Natural killer cell treated with Interleukin-12 subunit alpha and Interleukin-12 subunit beta and Interleukin-15 and Interleukin-18, amount 100 ng/mL, for 72 hours (primary cell): Measurements from ENCODE around the gene DPP6. TPM values are rescaled to one million over a fixed set of nuclear protein-coding genes. Genes with fewer than 3 reads are reported as not detected.
A peak's percentile ranks its signal among the peaks of the same experiment; 100 is the strongest.

Experiments
- ATAC-seq, 2 donors: fragments of 150-1000 bp; cut with Tn5 transposase in 1 of 2; sonication (Bioruptor Pico), chemical (Tn5 transposase) in 1 of 2; 2 replicates each; pipeline ENCODE4 v1.10.0; 2021
- DNase-seq: peaks from one replicate; pipeline ENCODE4 v3.0.0; 2022; ENCODE audit warnings: low spot score
- H3K27ac Mint-ChIP-seq, 2 donors: 1 replicate in 1 of 2; 2 replicates in 1 of 2; pipeline ENCODE4 v1.8.0; 2022; ENCODE audit warnings: mixed read lengths in 2 of 2, mild to moderate bottlenecking in 1 of 2, moderate library complexity in 1 of 2
- H3K27me3 Mint-ChIP-seq, 2 donors: 1 replicate in 1 of 2; 2 replicates in 1 of 2; pipeline ENCODE4 v1.8.0; 2022; ENCODE audit warnings: mixed read lengths in 2 of 2
- H3K36me3 Mint-ChIP-seq: one replicate; pipeline ENCODE4 v1.8.0; 2022; ENCODE audit warnings: mixed read lengths
- H3K4me1 Mint-ChIP-seq, 2 donors: 1 replicate in 1 of 2; 2 replicates in 1 of 2; pipeline ENCODE4 v1.8.0; 2022; ENCODE audit warnings: low read depth in 2 of 2, mixed read lengths in 2 of 2, mild to moderate bottlenecking in 1 of 2
- H3K4me3 Mint-ChIP-seq: one replicate; pipeline ENCODE4 v1.8.0; 2022; ENCODE audit warnings: mixed read lengths
- H3K9me3 Mint-ChIP-seq: 2 replicates; pipeline ENCODE4 v1.8.0; 2022; ENCODE audit warnings: mixed read lengths
- total RNA-seq, 2 donors: library from RNA; stranded (reverse); gene quantifications; one replicate each; pipeline ENCODE4 v1.2.3, GENCODE V29; 2022

DPP6 gene
- total RNA-seq, 2 donors from 2014 or later, result not detected

DNA sequence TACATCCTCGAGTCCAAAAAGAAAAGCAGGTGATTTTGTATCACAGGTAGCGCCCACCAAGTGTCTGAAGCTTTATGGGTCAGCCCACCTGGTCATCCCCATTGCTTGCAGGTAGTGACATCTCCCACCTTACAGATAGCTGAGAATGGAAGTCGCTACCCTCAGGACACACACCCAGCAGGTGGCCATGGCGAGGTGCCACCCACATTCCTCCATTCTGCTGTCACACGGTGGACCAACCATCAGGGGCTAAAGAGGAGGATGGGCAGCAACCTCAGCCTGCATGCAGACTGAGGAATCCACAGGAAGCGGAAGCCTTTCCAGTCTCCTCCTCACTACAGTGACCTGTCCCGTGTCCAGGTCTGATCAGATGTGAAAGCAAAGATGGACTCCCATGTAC lies 787.9 kb downstream of the DPP6 start:
- H3K4me3 Mint-ChIP-seq, result no peak overlapping the region
- DNase-seq (no peak), ATAC-seq (no peak)
- H3K27ac Mint-ChIP-seq, result no peak overlapping the region
- peaks cover 11 to 31% of the 10 kb centered on the region in 2 donors for H3K27me3 Mint-ChIP-seq
- peaks cover 5% of the 10 kb centered on the region for H3K9me3 Mint-ChIP-seq
- H3K36me3 Mint-ChIP-seq, result no peaks in the 10 kb centered on the region
- no peaks in the 10 kb centered on the region for H3K4me1 Mint-ChIP-seq

DNA sequence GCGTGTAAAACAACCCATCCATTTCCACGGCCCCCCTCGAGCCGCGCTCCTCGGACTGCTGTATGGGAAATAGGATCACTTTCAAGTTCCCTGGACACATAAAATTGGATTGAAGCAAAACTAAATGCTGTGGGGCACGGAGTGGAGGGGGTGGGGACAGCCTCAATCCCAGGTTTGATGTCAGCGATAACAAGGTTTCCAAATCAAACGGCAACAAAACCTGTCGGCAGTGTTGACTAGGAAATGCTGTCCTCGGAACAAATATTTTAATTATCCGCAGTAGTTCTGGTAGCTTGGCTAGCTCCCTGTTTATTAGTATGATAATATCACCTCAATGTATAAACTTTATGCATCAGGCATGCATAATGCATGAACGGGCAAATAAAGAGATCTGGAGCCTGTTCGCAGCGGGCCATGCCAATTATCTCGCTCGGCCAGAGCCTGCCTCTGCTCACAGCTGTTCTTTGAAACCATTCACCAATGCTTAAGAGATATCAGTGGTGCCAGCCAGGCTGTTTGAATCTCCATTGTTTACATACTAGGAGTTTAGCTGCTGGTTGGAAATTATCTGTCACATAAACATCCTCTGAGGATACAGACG lies 789.6 kb downstream of the DPP6 start:
- Mint-ChIP-seq H3K27ac (no peak overlapping the region), H3K36me3 (no peaks in the 10 kb centered on the region), H3K4me1 (no peaks in the 10 kb centered on the region), H3K27me3 (peaks cover 14 to 35% of the 10 kb centered on the region in 2 donors), H3K9me3 (peaks cover 5% of the 10 kb centered on the region), H3K4me3 (no peak overlapping the region)
- DNase-seq, result no peak
- no peak for ATAC-seq

DNA sequence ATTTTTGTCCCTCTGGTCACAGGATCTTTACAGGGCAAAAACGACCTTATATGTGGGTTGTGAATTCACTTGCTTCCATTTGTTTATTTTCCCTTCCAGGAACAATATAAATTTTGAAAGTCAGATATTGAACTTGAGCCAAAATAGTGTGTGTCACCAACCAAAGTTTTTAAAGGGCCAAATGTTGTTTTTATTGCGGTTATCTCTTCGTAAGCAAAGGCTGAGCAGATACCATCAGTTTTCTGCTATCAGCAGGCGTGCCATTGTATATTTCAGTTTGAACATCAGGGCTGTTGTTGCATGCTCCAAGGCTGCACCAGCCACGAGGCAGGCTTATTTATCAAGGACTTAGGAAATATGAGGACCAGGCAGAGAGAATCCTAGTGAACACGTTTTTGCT lies 790.4 kb downstream of the DPP6 start:
- ATAC-seq (no peak), DNase-seq (no peak)
- H3K27ac Mint-ChIP-seq, result no peak overlapping the region
- no peaks in the 10 kb centered on the region for H3K36me3 Mint-ChIP-seq
- no peak overlapping the region for H3K4me3 Mint-ChIP-seq
- peaks cover 17 to 41% of the 10 kb centered on the region in 2 donors for H3K27me3 Mint-ChIP-seq
- H3K9me3 Mint-ChIP-seq, result peaks cover 5% of the 10 kb centered on the region
- no peaks in the 10 kb centered on the region for H3K4me1 Mint-ChIP-seq

DNA sequence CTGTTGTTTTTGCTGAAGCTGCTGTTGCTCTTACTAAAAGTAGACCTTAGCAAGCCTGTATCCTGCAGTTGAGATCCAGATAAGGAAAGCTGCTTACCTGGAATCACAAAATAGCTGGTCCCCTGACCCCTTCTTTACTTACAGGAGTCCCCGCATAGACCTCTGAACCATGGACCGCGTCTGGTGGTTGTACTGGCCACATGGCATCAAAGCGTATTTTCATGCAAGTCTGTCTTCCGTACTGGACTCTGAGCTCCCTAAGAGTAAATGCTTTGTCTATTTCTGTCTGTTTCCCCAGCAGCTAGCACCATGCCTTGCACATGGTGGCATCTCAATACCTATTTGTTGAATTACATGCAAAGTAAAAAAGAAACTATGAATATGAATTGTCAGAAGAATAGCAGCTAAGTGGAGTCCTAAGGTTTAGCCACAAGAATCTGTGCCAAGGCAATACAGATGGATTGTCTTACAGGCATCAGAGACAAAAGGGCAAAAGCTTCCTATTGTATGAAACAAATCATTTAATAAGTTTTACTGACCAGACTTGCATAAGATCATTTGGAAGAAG lies 791.6 kb downstream of the DPP6 start:
- no peak for DNase-seq
- Mint-ChIP-seq H3K4me3 (no peak overlapping the region), H3K27me3 (peaks cover 21 to 52% of the 10 kb centered on the region in 2 donors), H3K4me1 (no peaks in the 10 kb centered on the region), H3K9me3 (peaks cover 5% of the 10 kb centered on the region), H3K36me3 (no peaks in the 10 kb centered on the region), H3K27ac (no peak overlapping the region)
- ATAC-seq, result no peak

DNA sequence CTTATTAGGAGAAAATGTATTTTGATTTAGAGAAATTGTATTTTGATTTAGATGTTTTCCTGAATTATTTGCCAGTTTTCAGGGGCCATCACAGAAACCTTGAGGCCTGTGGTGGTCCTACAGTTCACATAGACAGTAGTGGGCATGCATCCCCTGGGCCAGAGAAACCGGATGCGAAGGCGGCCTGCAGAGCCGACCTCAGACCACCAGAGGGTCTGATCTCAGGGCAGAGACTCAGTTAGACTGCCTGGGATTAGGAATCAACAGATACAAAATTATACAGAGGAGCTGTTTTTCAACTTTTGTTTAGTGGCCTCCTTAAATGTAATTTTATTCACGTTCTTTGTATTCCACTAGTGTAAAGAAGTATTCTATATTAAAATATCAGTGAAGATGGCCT lies 792.3 kb downstream of the DPP6 start:
- no peak overlapping the region for H3K4me3 Mint-ChIP-seq
- ATAC-seq, result no peak
- H3K4me1 Mint-ChIP-seq, result no peaks in the 10 kb centered on the region
- no peaks in the 10 kb centered on the region for H3K36me3 Mint-ChIP-seq
- no peak overlapping the region for H3K27ac Mint-ChIP-seq
- H3K27me3 Mint-ChIP-seq, result peaks cover 23 to 55% of the 10 kb centered on the region in 2 donors
- no peak for DNase-seq
- H3K9me3 Mint-ChIP-seq, result peaks cover 3% of the 10 kb centered on the region

DNA sequence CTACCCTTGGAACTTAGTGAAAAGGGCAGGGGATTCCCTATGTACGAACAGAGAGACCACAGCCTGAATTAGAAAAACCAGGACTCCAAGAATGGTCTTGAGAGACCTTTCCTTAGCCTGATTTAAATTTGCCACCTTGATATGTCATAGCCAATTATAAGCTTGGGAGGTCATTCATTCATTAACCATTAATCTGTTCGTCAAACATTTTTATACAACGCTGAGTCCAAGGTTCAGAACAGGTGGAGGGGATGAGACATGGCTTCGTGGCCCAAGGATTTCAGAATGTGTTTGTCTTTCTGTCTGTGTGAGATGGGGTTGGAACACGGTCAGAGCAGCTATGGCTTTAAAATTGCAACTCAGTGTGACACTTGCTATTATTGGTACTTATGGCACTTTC lies 792.8 kb downstream of the DPP6 start:
- Mint-ChIP-seq H3K36me3 (no peaks in the 10 kb centered on the region), H3K4me1 (no peaks in the 10 kb centered on the region), H3K4me3 (no peak overlapping the region), H3K9me3 (no peaks in the 10 kb centered on the region), H3K27me3 (peaks cover 21 to 54% of the 10 kb centered on the region in 2 donors), H3K27ac (no peak overlapping the region)
- no peak for DNase-seq
- ATAC-seq, result no peak

DNA sequence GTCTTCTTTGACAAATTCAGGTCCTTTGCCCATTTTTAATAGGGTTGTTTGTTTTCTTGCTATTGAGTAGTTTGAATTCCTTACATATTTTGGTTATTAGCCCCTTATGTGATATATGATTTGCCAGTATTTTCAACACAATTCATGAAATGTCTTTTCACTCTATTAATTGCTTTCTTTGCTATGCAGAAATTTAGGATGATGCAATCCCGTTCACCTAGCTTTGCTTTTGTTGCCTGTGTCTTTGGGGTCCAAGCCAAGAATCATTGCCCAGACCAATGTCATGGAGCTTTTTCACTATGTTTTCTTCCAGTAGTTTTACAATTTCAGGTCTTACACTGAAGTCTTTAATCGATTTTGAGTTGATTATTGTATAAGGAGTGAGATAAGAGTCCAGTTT lies 796.3 kb downstream of the DPP6 start:
- Mint-ChIP-seq H3K27me3 (peaks cover 27 to 48% of the 10 kb centered on the region in 2 donors), H3K27ac (no peak overlapping the region), H3K4me3 (no peak overlapping the region), H3K36me3 (no peaks in the 10 kb centered on the region), H3K9me3 (peaks cover 4% of the 10 kb centered on the region), H3K4me1 (no peaks in the 10 kb centered on the region)
- ATAC-seq, result no peak
- no peak for DNase-seq

DNA sequence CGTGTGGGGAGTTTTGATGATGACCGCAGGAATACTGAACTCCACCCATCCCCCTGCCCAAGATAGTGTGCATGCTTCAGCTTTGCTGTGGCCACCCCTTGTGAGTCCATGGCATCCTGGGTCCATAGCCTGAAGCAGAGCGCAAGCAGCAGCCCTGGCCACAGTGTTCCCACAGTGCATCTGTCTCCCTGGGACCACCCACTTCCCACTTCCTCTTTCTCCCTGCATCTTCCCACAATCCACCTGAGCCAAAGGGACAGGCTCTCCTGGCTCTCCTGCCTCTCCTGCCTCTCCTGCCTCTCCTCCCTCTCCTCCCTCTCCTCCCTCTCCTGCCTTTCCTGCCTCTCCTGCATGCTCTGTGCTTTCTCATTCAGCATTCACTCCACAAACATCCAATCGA lies 800.0 kb downstream of the DPP6 start:
- Mint-ChIP-seq H3K27me3 (peaks cover 16 to 24% of the 10 kb centered on the region in 2 donors), H3K36me3 (no peaks in the 10 kb centered on the region), H3K4me1 (no peaks in the 10 kb centered on the region), H3K4me3 (no peak overlapping the region), H3K27ac (no peak overlapping the region), H3K9me3 (peaks cover 4% of the 10 kb centered on the region)
- DNase-seq (no peak), ATAC-seq (peak in 1 of 2 donors; percentile 24)

DNA sequence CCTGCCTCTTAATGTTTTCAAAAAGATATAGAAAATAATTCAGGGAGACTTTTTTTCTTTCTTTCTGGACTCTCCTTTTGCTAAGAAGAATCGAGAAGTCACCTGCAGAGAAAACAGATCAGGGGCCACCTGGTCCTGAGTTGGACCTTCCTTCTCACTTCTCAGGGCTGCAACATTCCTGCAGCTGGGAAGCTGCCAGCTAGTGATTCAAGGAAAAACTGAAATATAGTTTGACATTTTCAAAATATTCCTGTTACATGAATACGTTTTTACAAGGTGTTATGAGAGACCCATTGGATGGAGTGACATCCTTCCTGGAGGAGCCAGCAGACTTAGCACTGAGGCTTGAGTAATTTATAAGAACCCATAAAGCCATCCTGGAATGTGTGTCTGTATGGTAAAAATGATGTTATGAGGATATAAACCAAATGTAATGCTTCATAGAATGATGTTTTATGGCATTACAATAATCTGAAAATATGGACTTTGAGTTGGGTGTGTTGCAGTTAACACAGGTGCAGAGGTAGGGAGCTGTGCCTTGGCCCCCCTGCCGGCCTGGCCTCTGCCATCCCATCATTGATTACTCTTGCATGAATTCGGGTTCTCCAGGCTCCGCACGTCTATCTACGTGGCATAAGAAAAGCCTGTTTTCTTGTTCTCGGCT lies 801.0 kb downstream of the DPP6 start:
- peaks cover 4% of the 10 kb centered on the region for H3K9me3 Mint-ChIP-seq
- peaks cover 11 to 16% of the 10 kb centered on the region in 2 donors for H3K27me3 Mint-ChIP-seq
- no peak overlapping the region for H3K27ac Mint-ChIP-seq
- H3K36me3 Mint-ChIP-seq, result no peaks in the 10 kb centered on the region
- H3K4me3 Mint-ChIP-seq, result no peak overlapping the region
- no peak for DNase-seq
- ATAC-seq, result no peak
- H3K4me1 Mint-ChIP-seq, result no peaks in the 10 kb centered on the region

DNA sequence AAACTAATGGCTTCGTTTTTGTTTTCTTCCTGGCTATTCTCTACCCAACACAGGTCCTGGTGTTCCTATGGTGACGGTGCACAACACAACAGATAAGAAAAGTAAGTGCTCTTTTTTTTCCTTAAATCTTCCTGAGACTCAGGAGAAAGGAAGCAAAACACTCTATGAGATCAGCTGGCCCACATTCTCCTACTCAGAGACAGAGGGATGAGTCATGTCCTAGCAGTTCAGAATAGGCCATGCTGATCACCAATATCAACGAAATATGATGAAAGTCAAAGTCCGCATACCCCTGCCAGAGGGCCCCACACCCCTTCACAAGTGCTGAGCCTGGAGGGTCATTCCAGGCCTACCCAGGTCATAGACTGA lies 801.5 kb downstream of the DPP6 start:
- Mint-ChIP-seq H3K36me3 (no peaks in the 10 kb centered on the region), H3K4me1 (no peaks in the 10 kb centered on the region), H3K4me3 (no peak overlapping the region), H3K27me3 (peaks cover 11% of the 10 kb centered on the region in 2 donors), H3K27ac (no peak overlapping the region), H3K9me3 (peaks cover 4% of the 10 kb centered on the region)
- no peak for ATAC-seq
- DNase-seq, result no peak

DNA sequence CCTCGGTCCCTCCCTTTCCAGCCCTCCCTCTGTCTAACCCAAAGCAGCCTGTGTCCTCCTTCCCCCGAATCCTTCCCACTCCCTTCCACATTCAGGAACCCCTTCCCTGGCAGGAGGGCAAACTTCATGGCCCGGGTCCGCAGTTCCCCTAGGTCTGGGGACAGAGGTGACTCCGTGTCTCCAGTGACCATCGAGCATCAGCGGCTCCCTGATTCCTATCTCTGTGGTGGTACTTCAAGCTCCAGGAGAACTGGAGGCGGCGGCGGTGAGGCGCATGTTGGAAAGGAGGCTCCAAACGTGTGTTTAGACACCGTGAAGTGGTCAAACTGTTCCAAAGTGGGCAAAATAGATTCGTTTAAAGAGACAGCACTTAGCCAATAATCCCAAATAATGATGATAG lies 802.6 kb downstream of the DPP6 start:
- Mint-ChIP-seq H3K4me3 (no peak overlapping the region), H3K27ac (no peak overlapping the region), H3K4me1 (no peaks in the 10 kb centered on the region), H3K27me3 (peaks cover 0 to 6% of the 10 kb centered on the region in 2 donors), H3K36me3 (no peaks in the 10 kb centered on the region), H3K9me3 (peaks cover 4% of the 10 kb centered on the region)
- ATAC-seq (no peak), DNase-seq (no peak)

DNA sequence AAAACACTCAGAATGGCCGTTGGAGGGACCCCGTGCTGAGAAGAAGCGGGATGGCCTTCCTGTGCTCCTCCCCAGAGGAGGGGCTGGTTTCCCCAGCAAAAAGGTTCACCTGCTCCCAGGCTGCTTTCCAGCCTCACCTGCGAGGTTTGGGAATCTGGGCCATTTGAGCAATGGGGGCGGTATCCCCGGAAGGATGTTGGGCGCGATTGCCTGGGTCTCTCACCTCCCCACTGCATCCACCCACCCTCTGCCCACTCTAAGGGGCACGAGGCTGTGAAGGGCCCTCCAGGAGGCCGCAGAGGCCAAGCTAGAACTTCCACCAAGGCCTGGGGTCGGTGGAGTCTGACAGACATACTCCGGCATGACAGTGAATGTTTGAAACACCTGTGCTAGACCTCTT lies 803.2 kb downstream of the DPP6 start:
- Mint-ChIP-seq H3K27me3 (peaks cover 0 to 3% of the 10 kb centered on the region in 2 donors), H3K9me3 (peaks cover 2% of the 10 kb centered on the region), H3K36me3 (no peaks in the 10 kb centered on the region), H3K4me3 (no peak overlapping the region), H3K27ac (no peak overlapping the region), H3K4me1 (no peaks in the 10 kb centered on the region)
- no peak for ATAC-seq
- DNase-seq, result no peak

DNA sequence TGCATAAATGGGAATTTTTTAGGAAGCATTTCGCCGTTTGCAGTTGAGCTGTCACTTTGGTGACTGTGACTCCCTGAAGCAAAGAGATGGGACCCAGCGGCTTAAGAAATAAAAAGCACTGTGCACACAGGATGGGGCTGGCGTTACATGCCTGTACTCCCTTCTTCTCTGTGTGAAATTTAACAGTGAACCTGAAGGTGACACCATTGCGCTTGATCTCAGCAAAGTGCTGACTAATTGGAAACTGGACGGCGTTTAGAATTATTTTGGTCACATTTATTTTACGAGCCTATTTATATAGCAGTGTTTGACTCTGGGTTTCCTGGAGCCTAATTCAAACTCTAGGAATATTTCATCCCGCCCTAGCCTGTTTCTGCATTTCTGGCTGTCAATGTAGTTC lies 804.5 kb downstream of the DPP6 start:
- Mint-ChIP-seq H3K27me3 (no peaks in the 10 kb centered on the region), H3K4me1 (no peaks in the 10 kb centered on the region), H3K27ac (no peak overlapping the region), H3K9me3 (no peaks in the 10 kb centered on the region), H3K36me3 (no peaks in the 10 kb centered on the region), H3K4me3 (no peak overlapping the region)
- ATAC-seq (no peak), DNase-seq (no peak)

DNA sequence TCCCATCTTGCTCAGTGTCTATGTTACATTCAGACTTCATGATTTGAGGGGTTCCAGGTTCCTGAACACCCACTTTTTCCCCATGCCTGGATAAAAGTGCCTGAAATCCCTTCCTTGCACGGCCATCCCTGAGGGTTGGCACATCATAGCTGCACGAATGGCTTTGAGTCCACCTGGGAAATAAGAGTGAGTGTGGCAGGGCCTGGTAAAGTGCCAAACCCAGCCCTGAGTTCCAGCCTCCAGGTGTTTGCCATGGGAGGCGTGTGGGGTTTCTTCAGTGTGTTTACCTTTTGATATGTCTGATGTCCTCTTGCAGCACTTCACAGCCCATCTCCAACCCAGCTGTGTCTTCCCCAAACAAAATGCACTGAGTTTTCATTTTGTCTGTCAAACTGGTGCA lies 805.0 kb downstream of the DPP6 start:
- Mint-ChIP-seq H3K27me3 (no peaks in the 10 kb centered on the region), H3K4me1 (no peaks in the 10 kb centered on the region), H3K9me3 (no peaks in the 10 kb centered on the region), H3K27ac (no peak overlapping the region), H3K36me3 (no peaks in the 10 kb centered on the region), H3K4me3 (no peak overlapping the region)
- ATAC-seq (no peak), DNase-seq (no peak)
